ENCODE data around the gene GALNT6. TPM values are rescaled to one million over a fixed set of nuclear protein-coding genes. Genes with fewer than 3 reads are reported as not detected.

The GALNT6 gene
- total and polyA plus RNA-seq, 2 donors (not counting 3 experiments of a cell fraction or from before 2014, with no cell fraction given) = 18.7 to 39.2 TPM

DNA sequence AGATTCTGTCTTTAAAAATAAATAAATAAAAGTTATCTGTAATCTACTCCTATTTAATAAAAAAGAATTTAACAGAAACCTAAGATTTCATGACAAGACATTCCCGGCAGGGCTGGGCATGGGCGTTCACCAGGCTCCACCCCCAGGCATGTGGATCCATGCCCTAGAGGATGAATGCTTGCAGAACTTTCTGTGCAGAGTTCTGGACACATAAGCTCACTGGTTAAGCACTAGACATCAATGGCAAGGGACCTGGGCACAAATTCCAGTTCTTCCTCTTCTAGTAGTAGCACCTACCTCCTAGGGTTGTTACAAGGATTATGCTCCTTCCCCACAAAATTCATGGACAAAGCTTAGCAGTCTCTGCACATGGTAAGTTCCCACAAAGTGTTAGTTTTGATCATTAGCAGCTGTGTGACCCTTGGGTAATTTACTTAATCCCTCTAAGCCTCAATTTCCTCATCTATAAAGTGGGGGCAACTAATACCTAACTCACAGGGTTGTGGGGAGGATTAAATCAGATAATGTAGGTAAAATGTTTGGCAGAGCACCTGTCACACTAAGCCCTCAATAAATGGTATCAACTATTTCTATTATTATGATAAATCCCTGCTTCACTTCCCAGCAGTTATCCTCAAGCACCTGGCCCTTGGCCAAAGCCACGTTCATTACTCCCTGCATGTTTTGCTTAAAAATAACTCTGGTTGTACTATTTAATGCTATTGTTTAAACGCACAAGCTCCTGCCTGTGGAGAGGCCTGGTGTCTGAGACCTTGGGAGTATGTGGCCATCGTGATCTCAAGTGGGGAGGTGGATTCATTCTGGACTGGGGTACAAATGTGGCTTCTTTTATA lies 9.8 kb downstream of the GALNT6 start:
- Histone ChIP-seq H3K27me3 (ENCODE audit: control insufficient read depth in 2 of 2, insufficient read depth in 2 of 2, low read length in 2 of 2) (no peaks in the 10 kb centered on the region), H2AFZ (ENCODE audit: low read depth, low read length) (no peak overlapping the region), H3K4me2 (ENCODE audit: insufficient read depth, low read length) (no peak overlapping the region), H3K36me3 (ENCODE audit: control insufficient read depth in 2 of 2, extremely low read depth in 1 of 2, insufficient read depth in 2 of 2, low read length in 2 of 2) (peaks cover 0 to 4% of the 10 kb centered on the region in 2 experiments), H3K9ac (replicated peaks; ENCODE audit: extremely low read depth, insufficient read depth, low read length) (no peak overlapping the region), H3K4me1 (ENCODE audit: control insufficient read depth, extremely low read depth, insufficient read depth, low read length) (no peaks in the 10 kb centered on the region), H4K20me1 (replicated peaks; ENCODE audit: control insufficient read depth, extremely low read depth, insufficient read depth, low read length) (no peaks in the 10 kb centered on the region), H3K79me2 (ENCODE audit: control insufficient read depth, insufficient read depth, low read length) (no peaks in the 10 kb centered on the region), H3K27ac (ENCODE audit: insufficient read depth, low read depth, low read length) (no peak overlapping the region), H3K9me1 (replicated peaks; ENCODE audit: control insufficient read depth, extremely low read depth, insufficient read depth, low read length) (no peaks in the 10 kb centered on the region), H3K9me3 (replicated peaks; ENCODE audit: control insufficient read depth, insufficient read depth, low read length) (no peaks in the 10 kb centered on the region), H3K4me3 (replicated peaks in 1 of 3; ENCODE audit: insufficient read depth in 1 of 3, low read depth in 1 of 3, low read length in 3 of 3) (no peak overlapping the region)
- intact Hi-C loops (cut with micrococcal nuclease) = no loop called here
- peak; percentile 68 for DNase-seq (ENCODE audit: low read depth, low spot score)
- dilution Hi-C loops (cut with MboI; ENCODE audit: extremely low pct_ligation_motif_present, low sequenced_read_pairs) = no loop called here
- TF ChIP-seq GATA2 (IDR thresholded peaks at IDR 0.05; ENCODE audit: insufficient read depth, insufficient read length, low read depth, low read length) = no peak
- no peak for TF ChIP-seq POLR2AphosphoS5 (IDR thresholded peaks at IDR 0.05; ENCODE audit: insufficient read depth, low read depth, low read length)
- no peak for TF ChIP-seq EZH2 (IDR thresholded peaks at IDR 0.05; ENCODE audit: borderline replicate concordance, low read depth, low read length, severe bottlenecking)
- TF ChIP-seq MYC (IDR thresholded peaks at IDR 0.05; ENCODE audit: low read depth, low read length) = no peak
- no peak for TF ChIP-seq POLR2A (IDR thresholded peaks at IDR 0.05; ENCODE audit: low read depth, low read length)
- TF ChIP-seq, protein P1, sequence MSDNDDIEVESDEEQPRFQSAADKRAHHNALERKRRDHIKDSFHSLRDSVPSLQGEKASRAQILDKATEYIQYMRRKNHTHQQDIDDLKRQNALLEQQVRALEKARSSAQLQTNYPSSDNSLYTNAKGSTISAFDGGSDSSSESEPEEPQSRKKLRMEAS (IDR thresholded peaks at IDR 0.05; ENCODE audit: insufficient read depth, insufficient read length) = no peak
- no peak for FAIRE-seq
- no TSS peak for BruUV-seq (replicated peaks)
- ChIA-PET POLR2A (no interaction called here), CTCF (interaction anchor here (1.6 kb wide), 1 partner anchor 10 kb away, joined by 4 read pairs; no protein-coding TSS in a partner anchor)

DNA sequence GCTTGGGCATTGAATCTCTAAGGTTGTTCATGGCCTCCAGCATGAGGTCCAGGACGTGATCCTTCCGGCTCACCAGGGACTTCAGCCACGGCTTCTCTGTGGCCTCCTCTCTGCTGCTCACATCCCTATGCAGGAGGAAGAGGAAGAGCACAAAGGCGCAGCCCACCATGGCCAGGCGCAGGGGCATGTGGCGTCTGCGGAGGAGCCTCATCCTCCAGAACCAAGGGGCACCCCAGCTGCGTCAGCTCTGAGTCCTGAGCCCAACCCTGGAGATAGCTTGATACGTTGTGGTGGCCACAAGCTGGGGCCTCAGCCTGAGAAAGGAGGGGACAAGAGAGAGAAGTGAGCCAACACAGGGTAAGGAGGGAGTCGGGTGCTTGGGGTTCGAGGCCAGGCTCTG lies 11.6 kb downstream of the GALNT6 start:
- no peak overlapping the region for H3K27ac ChIP-seq (ENCODE audit: insufficient read depth, low read depth, low read length)
- no peak for FAIRE-seq
- H3K9me1 ChIP-seq (replicated peaks; ENCODE audit: control insufficient read depth, extremely low read depth, insufficient read depth, low read length) = no peaks in the 10 kb centered on the region
- H3K79me2 ChIP-seq (ENCODE audit: control insufficient read depth, insufficient read depth, low read length) = no peaks in the 10 kb centered on the region
- H3K4me2 ChIP-seq (ENCODE audit: insufficient read depth, low read length) = no peak overlapping the region
- H4K20me1 ChIP-seq (replicated peaks; ENCODE audit: control insufficient read depth, extremely low read depth, insufficient read depth, low read length) = no peaks in the 10 kb centered on the region
- peaks cover 0 to 4% of the 10 kb centered on the region in 2 experiments for H3K36me3 ChIP-seq (ENCODE audit: control insufficient read depth in 2 of 2, extremely low read depth in 1 of 2, insufficient read depth in 2 of 2, low read length in 2 of 2)
- POLR2A ChIA-PET = no interaction called here
- DNase-seq (ENCODE audit: low read depth, low spot score) = no peak
- intact Hi-C loops (cut with micrococcal nuclease) (no loop called here), dilution Hi-C loops (cut with MboI; ENCODE audit: extremely low pct_ligation_motif_present, low sequenced_read_pairs) (no loop called here)
- no TSS peak for BruUV-seq (replicated peaks)
- H2AFZ ChIP-seq (ENCODE audit: low read depth, low read length) = no peak overlapping the region
- H3K9me3 ChIP-seq (replicated peaks; ENCODE audit: control insufficient read depth, insufficient read depth, low read length) = no peaks in the 10 kb centered on the region
- TF ChIP-seq CTCF (IDR thresholded peaks at IDR 0.05; ENCODE audit: extremely low read depth in 1 of 2, insufficient read depth in 1 of 2, low read depth in 1 of 2, low read length in 2 of 2) = no peak
- no peak for TF ChIP-seq JUN (IDR thresholded peaks at IDR 0.05; ENCODE audit: borderline replicate concordance, insufficient read depth, insufficient read length, low read depth)
- TF ChIP-seq, protein P1 (IDR thresholded peaks at IDR 0.05; ENCODE audit: insufficient read depth, insufficient read length) = no peak
- TF ChIP-seq MYC (IDR thresholded peaks at IDR 0.05; ENCODE audit: low read depth, low read length) = no peak
- TF ChIP-seq FOS (IDR thresholded peaks at IDR 0.05; ENCODE audit: borderline replicate concordance, insufficient read depth, low read length) = no peak
- no peak for TF ChIP-seq POLR2A (IDR thresholded peaks at IDR 0.05; ENCODE audit: low read depth, low read length)
- no peak for TF ChIP-seq EZH2 (IDR thresholded peaks at IDR 0.05; ENCODE audit: borderline replicate concordance, low read depth, low read length, severe bottlenecking)
- no peak for TF ChIP-seq POLR2AphosphoS5 (IDR thresholded peaks at IDR 0.05; ENCODE audit: insufficient read depth, low read depth, low read length)
- peaks cover 6% of the 10 kb centered on the region for H3K4me1 ChIP-seq (ENCODE audit: control insufficient read depth, extremely low read depth, insufficient read depth, low read length)
- H3K4me3 ChIP-seq (replicated peaks in 1 of 3; ENCODE audit: insufficient read depth in 1 of 3, low read depth in 1 of 3, low read length in 3 of 3) = no peak overlapping the region
- H3K9ac ChIP-seq (replicated peaks; ENCODE audit: extremely low read depth, insufficient read depth, low read length) = no peak overlapping the region
- H3K27me3 ChIP-seq (ENCODE audit: control insufficient read depth in 2 of 2, insufficient read depth in 2 of 2, low read length in 2 of 2) = no peaks in the 10 kb centered on the region
- CTCF ChIA-PET = no interaction called here
